Non-pigmented ciliary epithelial cell (primary cell): Measurements from ENCODE around the gene FMNL1.
"Not testable (repeated sequence)": the region's sequence is repeated elsewhere in the genome, so short reads cannot be mapped to it uniquely, and the experiment has no call there.

Experiments used
- DNase-seq: peaks from one replicate; pipeline ENCODE4 v3.0.0-alpha.2; 2010; ENCODE audit warnings: low read depth

The FMNL1 gene

DNA sequence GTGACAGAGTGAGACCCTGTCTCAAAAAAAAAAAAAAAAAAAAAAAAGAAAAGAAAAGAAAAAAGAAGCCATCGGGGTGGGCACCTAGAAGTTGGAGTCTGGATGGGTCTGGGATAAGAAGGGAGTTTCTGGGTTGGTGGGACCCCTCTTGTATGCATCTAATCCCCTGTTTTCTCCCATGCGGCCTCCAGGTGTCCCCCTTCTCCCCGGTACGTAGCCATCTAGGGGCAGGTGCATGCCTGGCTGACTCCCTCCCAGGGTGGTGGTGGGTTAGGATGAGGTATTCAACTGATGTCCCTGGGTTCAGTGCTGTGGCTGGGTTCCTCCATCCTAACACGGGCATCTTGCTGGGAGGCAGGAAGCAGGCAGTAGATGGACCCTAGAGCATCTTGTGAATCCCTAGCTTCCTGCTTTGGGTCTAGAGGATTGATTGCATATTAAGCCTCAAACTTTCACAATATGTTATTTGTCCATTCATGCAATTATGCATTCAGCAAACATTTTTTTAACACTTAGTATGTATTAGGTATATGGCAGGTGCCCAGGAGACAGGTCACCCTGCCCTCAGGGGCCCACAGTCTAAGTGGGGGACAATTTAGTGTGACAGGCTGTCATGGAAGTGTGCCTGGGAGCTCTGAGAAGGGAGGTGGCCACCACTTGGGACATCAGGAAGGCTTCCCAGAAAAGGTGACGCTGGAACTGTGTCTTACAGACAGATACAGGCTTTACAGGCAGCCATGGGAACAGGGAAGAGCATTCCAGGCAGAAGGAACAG is 13.1 kb downstream of the FMNL1 start:
- no peak for DNase-seq

DNA sequence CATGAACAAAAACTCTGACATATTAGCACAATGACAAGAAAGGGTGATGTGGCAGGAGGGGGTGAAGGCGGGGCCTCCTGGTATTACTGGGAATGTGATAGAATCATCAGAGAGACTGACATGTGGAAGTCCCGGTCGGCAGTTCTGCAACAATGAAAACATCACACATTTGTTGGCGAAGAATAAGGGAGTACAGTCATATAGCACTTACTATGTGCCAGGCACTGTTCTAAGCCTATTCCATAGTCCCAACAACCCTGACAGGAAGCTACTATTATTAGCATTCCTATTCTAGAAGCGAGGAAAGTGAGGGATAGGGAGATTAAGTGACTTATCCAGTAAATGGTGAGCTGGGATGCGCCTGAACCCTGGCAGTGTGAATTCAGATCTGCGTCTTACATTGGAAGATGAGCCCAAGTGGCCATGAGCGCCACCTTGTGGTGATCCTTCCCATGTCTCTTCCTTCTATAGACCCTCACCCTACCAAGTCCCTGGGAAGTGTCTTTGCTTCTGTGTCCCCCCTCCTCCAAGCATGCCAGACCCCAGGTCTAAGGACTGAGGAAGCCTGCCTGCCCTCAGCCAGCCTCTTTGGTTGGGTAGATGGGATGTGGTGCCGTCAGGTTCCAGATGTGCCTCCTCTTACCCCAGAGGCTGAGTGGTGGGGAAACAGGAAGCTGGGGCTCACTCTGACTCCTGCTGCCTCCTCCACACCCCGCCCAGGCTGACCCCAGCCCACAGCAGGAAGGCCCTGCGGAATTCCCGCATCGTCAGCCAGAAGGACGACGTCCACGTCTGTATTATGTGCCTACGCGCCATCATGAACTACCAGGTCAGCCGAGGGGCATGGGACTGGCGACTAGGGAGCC is 14.0 kb downstream of the FMNL1 start:
- peak; percentile 26 for DNase-seq

DNA sequence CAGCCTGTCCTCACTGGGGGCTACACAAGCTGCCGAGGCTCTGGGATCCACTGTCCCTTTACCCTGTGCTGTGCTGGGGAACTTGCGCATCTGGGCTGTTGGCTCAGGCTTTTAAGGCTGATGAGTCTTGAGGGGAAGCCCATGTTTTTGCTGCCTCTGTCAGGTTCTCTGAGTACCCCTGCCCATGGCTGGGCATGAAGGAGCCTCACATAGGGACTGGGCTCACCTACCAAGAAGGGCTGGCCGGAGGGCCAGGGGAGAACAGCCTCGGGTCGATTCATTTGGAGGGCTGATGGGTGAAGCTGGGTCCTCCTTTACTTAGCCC is 14.6 kb downstream of the FMNL1 start:
- no peak for DNase-seq

DNA sequence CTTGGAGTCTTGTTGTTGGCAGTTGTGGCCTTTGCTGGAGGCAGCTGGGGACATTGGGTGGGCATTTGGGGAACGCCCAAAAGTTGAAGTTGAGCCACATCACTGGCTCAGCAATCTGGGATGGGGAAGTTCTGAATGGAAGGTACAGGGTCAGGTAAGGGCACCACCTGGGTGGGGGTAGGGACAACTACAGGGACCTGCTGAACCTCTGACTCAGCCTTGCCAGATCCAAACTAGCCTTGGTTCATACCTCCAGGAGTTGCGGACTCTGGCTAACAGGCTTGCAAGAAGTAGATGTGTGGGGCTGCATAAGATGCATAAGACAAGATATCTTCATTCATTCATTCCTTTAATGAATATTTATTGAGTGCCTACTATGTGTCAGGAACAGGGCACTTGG is 16.0 kb downstream of the FMNL1 start:
- DNase-seq, result no peak

DNA sequence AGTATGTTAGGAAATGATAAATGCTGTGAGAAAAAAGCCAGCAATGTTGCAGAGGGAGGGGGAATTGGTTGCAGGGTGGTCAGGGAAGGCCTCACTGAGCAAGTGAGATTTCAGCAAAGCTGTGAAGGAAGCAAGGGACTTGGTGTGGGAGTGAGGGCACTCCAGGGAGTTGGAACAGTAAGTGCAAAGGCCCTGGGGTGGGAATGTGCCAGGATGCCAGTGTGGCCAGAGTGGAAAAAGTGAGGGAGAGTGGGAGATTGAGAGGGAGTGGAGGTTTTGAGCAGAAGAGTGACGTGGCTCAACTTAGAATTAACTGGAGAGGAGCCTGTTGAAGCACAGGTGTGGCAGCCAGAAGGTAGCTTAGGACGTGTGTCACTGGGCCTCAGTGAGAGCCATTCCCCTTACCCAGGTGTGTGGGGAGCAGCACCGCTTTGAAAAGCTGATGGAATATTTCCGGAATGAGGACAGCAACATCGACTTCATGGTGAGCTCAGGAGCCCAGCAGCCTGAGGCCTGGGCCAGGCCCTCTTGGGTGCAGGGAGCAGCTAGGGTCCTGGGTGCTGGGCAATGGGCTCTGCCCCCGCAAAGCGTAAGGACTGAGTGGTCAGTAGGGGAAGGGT is 16.6 kb downstream of the FMNL1 start:
- DNase-seq, result no peak

DNA sequence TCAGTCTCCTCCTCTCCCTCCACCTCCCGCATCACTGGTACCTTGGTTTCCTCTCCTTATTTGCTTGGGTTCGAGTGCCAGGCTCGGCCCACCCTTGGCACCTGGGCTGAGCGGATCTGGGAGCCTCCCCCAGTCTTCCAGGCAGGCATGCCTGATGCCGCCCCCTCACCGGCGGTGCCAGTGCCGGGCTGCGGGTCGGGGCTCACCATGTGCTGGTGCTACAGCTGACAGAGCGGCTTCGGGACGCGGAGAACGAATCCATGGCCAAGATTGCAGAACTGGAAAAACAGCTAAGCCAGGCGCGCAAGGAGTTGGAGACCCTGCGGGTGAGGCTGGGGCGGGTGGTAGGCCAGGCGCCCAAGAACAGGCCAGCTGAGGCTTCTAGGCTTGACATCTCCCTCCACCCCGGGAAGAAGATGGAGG is 19.2 kb downstream of the FMNL1 start:
- DNase-seq, result no peak

DNA sequence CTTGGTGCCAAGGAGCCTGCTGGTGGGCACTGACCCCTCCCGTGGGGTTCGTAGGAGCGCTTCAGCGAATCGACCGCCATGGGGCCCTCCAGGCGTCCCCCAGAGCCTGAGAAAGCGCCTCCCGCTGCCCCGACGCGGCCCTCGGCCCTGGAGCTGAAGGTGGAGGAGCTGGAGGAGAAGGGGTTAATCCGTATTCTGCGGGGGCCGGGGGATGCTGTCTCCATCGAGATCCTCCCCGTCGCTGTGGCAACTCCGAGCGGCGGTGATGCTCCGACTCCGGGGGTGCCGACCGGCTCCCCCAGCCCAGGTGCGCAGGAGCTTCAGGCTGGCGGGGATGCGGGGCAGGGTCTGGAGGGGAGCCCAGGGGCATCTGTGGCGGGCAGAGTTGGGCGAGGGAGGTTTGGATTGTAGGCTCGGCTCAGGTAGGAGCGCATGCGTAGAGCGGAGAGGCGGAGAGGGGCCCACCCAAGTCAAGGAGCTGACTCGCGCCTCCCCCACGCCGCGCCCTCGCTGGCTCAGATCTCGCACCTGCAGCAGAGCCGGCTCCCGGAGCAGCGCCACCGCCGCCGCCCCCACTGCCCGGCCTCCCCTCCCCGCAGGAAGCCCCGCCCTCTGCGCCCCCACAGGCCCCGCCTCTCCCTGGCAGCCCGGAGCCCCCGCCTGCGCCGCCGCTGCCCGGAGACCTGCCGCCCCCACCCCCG is 19.8 kb downstream of the FMNL1 start:
- no peak for DNase-seq

DNA sequence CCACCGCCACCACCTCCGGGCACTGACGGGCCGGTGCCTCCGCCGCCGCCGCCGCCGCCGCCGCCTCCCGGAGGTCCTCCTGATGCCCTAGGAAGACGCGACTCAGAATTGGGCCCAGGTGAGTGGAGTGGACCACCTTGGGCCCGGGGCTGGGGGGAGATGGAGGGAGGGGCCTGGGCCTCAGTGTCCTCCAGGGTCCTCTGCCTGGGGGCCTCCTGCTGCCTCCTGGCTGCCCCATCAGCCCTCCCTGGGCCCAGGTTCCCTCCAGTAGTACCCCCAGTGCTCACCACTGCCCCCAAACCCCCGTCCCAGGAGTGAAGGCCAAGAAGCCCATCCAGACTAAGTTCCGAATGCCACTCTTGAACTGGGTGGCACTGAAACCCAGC is 20.3 kb downstream of the FMNL1 start:
- DNase-seq, result no peak

DNA sequence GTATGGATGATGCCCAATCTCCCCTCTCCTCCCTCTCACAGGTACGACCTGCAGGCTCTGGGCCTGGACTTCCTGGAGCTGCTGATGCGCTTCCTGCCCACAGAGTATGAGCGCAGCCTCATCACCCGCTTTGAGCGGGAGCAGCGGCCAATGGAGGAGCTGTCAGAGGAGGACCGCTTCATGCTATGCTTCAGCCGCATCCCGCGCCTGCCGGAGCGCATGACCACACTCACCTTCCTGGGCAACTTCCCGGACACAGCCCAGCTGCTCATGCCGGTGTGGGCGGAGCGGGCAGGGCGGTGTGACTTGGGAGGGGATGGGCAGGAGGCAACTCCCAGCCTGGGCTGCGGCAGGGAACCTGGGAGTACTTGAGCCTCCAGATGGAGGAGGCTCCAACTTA is 22.1 kb downstream of the FMNL1 start:
- DNase-seq, result no peak

DNA sequence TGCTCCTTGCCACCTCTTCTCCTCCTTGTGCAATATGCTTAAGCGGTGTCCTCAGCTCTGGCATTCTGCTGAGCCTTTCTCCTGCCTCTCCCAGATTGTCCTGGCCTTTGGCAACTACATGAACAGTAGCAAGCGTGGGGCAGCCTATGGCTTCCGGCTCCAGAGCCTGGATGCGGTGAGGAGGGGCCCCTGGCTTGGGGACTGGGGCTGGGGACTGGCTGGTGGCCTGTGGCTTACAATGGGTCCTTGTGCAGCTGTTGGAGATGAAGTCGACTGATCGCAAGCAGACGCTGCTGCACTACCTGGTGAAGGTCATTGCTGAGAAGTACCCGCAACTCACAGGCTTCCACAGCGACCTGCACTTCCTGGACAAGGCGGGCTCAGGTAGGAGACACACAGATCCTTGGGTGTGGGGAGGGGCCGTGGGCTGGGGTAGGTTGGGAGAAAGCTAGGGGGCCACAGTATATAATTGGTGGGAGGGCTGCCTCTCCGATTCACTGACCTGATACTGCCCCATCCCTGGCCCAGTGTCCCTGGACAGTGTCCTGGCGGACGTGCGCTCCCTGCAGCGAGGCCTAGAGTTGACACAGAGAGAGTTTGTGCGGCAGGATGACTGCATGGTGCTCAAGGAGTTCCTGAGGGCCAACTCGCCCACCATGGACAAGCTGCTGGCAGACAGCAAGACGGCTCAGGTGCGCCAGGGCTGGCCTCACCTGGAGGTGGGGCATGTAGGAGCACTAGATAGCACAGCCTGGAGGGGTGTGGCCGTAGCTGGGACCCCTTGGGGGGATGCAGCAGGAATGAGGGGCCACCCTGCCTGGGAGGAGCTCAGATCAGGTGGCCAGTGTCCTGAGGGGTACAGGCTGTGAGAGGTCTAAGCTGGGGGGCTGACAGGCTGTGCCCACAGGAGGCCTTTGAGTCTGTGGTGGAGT is 23.3 kb downstream of the FMNL1 start:
- no peak for DNase-seq

DNA sequence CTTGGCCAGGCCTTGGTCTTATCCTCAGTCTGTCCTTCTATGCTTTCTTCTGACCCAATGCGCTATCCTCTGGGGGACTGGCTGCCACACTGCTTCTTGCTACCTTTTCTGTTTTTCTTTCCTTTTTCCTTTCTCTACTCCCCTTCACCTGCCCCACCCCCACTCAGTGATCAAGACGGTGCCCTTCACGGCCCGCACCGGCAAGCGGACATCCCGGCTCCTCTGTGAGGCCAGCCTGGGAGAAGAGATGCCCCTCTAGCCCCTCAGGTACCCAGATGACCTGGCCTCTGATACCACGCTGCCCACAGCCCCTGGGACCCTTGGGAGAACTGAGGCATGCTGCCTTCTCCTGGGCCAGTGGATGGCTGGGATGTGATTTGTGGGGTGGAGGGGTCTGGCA is 24.7 kb downstream of the FMNL1 start:
- DNase-seq, result no peak

DNA sequence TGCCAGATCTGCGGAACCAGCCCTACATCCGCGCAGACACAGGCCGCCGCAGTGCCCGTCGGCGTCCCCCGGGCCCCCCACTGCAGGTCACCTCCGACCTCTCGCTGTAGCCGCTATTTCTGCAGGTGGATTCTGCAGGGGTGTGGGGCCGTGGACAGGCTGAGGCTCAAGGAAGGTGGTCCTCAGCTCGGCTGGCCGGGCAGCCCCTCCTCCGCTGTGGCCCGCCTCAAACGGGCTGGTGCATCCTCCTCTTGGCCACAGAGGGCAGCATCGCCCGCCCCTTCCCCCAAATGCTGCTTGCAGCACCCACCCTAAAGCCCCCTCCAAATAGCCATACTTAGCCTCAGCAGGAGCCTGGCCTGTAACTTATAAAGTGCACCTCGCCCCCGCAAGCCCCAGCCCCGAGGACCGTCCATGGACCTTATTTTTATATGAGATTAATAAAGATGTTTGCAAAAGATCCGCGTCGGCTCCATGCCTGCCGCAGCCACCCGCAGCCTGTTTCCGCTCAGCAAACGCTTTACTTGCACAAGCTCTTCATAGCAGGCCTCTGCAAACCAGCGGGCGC is 25.3 kb downstream of the FMNL1 start:
- no peak for DNase-seq

DNA sequence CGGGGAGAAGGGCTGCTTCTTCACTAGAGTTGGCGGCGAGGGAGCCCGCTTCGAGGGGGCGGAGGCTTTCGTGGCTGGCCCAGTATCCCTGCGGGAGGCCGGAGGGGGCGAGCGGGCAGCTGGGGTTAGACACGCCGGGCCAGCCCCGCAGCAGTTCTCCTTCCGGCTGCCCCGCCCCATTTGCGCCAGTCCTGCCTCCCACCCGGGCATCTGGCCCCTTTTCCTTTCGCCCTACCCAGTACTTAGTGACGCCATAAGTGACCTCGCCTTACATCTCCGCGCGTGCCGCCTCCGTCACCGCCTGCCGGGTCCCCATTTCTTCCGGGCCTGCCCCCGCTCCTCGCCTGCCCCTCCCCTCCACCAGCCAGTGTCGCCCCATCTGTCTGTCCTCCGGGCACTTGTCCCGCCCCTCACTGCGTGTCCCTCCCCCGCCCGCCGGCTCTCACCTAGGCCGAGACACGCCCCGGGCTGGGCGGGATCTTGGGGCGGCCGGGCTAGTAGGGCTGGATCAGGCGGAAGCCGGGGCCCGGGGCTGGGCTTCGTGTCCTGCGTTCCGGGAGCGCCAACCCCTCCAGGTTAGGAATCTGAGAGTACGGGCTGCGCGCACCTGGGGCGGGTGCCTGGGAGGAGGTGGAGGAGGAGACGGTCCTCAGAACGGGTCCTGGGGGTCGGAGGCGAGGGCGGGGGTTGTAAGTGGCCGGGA is 25.9 kb downstream of the FMNL1 start:
- no peak for DNase-seq

DNA sequence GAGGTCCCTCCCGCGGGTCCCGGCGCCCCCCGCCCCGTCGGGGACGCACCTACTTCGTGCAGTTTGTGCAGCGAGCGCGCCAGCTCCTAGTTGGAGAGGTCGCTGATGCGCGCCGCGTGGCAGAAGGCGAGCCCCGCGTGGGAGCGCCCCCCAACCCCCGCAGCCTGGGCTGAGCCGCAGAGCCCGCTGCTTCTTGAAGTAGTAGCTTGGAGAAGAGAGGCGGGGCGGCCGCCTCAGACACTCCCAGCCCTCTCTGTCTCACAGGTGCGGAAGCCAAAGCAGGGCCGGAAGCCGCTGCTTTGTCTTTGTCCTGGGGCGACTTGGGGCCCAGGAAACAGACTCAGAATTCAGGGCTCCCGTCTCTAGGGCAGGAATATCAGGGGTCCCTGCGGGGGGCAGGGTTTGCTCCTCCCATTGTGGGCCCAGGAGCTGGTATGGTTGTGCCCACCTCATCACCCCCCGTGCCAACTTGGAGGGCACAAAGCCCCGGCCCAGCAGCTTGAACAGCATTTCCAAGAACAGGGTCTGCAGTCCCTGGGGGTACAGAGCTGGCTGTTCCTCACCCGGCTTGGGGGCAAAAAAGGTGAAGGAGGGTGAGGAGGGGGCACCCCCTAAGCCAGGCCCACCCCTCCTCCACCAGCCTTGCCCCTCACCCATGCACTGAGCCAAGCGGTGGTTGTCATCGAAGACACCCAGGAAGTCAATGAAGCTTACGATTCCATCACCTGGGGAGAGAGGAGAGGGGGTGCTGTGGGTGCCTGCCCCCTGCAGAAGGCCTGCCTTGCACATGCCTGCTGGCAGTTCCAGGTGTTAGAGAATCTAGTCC is 26.7 kb downstream of the FMNL1 start:
- no peak for DNase-seq

DNA sequence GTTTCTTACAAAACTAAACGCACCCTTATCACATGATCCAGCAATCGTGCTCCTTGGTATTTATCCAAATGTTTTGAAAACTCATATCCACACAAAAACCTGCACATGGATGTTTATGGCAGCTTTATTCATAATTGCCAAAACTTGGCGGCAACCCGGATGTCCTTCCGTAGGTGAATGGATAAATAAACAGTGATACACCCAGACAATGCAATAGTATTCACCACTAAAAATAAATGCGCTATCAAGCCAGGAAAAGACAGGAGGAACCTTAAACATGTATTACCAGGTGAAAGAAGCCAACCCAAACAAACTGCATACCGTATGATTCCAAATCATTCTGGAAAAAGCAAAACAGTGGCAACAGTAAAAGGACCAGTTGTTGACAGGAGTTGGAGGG is 30.2 kb downstream of the FMNL1 start:
- no peak for DNase-seq

DNA sequence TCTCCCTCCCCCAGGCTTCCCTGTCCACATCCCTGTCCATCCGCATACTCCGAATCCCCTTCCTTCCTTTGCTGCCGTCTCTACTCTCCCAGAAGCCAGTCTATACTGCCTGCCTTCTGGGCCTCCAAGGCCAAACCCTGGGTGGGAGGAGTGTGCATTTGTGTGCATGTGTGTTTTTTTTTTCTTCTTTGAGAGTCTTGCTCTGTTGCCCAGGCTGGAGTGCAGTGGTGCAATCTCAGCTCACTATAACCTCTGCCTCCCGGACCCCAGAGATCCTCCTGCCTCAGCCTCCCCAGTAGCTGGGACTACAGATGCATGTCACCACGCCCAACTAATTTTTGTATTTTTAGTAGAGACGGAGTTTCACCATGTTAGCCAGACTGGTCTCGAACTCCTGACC is 31.6 kb downstream of the FMNL1 start:
- DNase-seq, result not testable (repeated sequence)

DNA sequence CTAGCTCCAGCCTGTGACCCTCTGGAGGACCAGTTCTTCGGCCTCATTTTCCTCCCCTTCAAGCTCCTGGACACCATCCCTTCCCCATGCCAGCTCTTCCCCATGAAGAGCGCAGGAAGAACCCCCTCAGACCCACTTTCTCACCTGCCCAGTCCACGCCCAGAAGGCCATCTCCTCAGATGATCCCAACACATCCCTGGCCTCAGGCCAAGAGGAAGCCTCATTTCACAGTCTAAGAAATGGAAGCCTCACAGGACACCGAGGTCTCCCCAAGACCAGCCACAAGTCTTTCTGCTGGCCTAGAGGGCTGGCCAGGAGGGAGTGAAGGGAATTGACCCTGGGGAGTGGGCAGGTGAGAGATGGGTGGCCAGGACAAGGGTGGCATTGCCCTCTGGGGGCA is 32.2 kb downstream of the FMNL1 start:
- DNase-seq, result no peak

DNA sequence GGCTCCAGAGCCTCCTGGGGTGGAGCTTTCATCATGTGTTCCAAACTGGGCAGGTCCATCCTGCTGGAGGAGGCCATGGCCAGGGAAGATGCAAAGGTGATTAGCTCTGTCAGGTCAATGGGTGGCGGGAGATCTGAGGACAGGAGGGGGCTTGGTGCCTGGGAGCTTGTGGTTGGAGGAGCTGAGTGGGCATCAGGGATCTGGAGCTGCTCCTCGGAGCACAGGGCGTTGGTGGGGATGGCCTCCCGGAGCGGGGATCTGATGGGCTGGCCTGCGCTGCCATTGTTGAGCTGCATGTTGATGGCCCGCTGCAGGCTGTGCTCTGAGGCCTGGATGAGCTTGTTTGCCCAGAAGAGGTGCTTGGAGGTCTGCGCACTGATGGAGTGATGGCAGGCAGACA is 33.7 kb downstream of the FMNL1 start:
- no peak for DNase-seq

DNA sequence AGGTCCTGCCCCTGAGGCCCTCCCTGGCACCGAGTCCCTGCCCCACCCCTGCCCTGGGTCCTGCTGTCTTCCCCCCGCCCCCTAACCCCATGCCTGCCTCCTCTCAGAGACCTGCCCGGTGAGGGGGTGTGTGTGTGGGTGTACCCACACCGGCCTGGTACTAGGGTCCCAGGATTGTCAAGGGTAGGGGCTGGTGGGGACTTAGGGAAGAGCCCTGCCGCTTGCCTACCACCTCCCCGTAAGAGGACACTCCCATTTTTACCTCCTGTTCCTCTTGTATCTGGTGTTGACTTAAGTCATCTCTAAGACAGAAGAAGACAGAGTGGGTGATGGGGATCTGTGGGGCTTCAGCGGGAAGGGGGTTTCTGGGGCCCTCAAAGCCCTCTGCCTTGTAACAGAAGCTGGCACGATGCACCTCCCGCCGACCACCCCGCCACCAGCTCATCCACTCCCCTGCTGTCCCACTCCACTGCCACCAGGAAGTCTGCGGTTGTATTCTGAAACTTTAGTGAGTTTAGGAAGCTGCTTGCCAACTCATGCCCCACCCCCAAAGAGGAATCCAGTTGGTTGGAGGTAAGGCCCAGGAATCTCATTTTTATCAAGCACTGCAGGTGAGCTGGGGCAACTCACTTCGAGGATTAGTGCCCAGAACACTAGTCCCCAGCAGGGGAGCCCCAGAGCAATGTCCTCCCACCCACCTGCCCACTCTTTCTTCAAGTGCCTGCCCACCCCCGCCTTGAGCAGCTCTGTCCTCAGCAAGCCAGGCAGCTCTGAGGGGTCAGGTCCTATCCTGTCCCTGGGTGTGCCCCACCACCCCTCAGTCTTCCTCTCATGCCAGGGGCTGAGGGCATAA is 34.7 kb downstream of the FMNL1 start:
- no peak for DNase-seq
